ENCODE results near the gene LCE1B. TPM values are rescaled to one million over a fixed set of nuclear protein-coding genes. Genes with fewer than 3 reads are reported as not detected.

LCE1B gene
- total RNA-seq, 1 experiment from 2014 or later, result not detected

DNA sequence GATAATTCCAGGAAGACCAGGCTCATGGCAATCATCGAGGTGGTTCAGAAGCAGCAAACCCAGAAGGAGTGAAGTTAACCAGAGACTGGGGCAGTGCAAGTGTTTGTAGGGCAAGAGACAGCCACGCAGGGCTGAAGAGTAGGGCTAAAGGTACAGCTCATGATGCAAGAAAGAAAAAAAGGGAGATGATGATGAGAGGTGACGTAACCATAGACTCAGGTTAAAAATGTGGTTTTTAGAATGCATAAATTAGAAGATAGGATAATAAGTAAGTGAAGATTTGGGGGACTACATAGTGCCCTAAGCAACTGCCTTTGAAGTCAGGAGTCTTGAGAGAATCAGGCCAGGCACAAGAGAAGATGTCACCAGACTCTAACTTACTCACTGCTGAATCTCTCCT lies 48.4 kb downstream of the LCE1B start:
- DNase-seq (ENCODE audit: low read depth), result no peak

DNA sequence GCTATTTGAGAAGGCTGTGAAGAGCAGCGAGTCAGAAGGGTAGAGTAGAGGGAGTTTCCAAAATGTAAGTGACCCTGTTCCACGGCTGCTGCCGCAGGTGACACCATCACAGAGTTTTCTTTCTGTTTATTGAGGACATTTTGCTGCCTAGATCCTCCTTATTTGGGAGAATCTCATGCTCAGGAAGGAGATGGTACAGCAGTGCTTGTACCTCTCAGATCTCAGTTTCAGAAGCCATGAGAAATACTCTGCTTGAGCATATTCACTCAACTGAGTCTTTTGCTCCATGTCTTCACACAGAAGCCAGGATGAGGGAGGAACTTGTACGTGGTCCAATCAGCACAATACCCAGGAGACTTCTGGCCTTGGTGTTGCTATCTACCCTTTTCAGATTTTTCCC lies 49.6 kb downstream of the LCE1B start:
- no peak for DNase-seq (ENCODE audit: low read depth)

Other genes with a start within 250 kb of the LCE1B start
- gene LCE3E, start 245.2 kb upstream of the LCE1B start, total RNA-seq (2014; rRNA removed; shearing (Covaris generic)), result not detected in 2 replicates
- gene LCE3D, start 231.5 kb upstream of the LCE1B start, total RNA-seq (2014; rRNA removed; shearing (Covaris generic)), result not detected in 2 replicates
- not detected in 2 replicates for gene LCE3C, start 211.7 kb upstream of the LCE1B start, total RNA-seq (2014; rRNA removed; shearing (Covaris generic))
- not detected in 2 replicates for gene LCE3B, start 198.2 kb upstream of the LCE1B start, total RNA-seq (2014; rRNA removed; shearing (Covaris generic))
- gene LCE3A, start 188.9 kb upstream of the LCE1B start, total RNA-seq (2014; rRNA removed; shearing (Covaris generic)), result not detected in 2 replicates
- not detected in 2 replicates for gene LCE2D, start 148.6 kb upstream of the LCE1B start, total RNA-seq (2014; rRNA removed; shearing (Covaris generic))
- gene LCE2C, start 136.7 kb upstream of the LCE1B start, total RNA-seq (2014; rRNA removed; shearing (Covaris generic)), result not detected in 2 replicates
- not detected in 2 replicates for gene LCE2B, start 125.8 kb upstream of the LCE1B start, total RNA-seq (2014; rRNA removed; shearing (Covaris generic))
- not detected in 2 replicates for gene LCE2A, start 113.6 kb upstream of the LCE1B start, total RNA-seq (2014; rRNA removed; shearing (Covaris generic))
- gene LCE4A, start 103.8 kb upstream of the LCE1B start, total RNA-seq (2014; rRNA removed; shearing (Covaris generic)), result not detected in 2 replicates
- gene KPRP, start 53.9 kb upstream of the LCE1B start, total RNA-seq (2014; rRNA removed; shearing (Covaris generic)), result not detected in 2 replicates
- not detected in 2 replicates for gene LCE1F, start 36.8 kb upstream of the LCE1B start, total RNA-seq (2014; rRNA removed; shearing (Covaris generic))
- not detected in 2 replicates for gene LCE1E, start 25.7 kb upstream of the LCE1B start, total RNA-seq (2014; rRNA removed; shearing (Covaris generic))
- not detected in 2 replicates for gene LCE1D, start 15.2 kb upstream of the LCE1B start, total RNA-seq (2014; rRNA removed; shearing (Covaris generic))
- gene LCE1C, start 5.3 kb upstream of the LCE1B start, total RNA-seq (2014; rRNA removed; shearing (Covaris generic)), result not detected in 2 replicates
- gene LCE1A, start 15.5 kb downstream of the LCE1B start, total RNA-seq (2014; rRNA removed; shearing (Covaris generic)), result not detected in 2 replicates
- gene LCE6A, start 30.9 kb downstream of the LCE1B start, total RNA-seq (2014; rRNA removed; shearing (Covaris generic)), result not detected in 2 replicates
- gene LCE7A, start 48.0 kb downstream of the LCE1B start, total RNA-seq (2014; rRNA removed; shearing (Covaris generic)), result not detected in 2 replicates
- gene SMCP, start 66.4 kb downstream of the LCE1B start, total RNA-seq (2014; rRNA removed; shearing (Covaris generic)), result not detected in 2 replicates
- 0.06 TPM in 1 of 2 replicates, not detected in the other for gene IVL, start 96.6 kb downstream of the LCE1B start, total RNA-seq (2014; rRNA removed; shearing (Covaris generic))
- gene SPRR5, start 135.2 kb downstream of the LCE1B start, total RNA-seq (2014; rRNA removed; shearing (Covaris generic)), result not detected in 2 replicates
- gene SPRR4, start 158.7 kb downstream of the LCE1B start, total RNA-seq (2014; rRNA removed; shearing (Covaris generic)), result not detected in 2 replicates
- gene SPRR1A, start 172.1 kb downstream of the LCE1B start, total RNA-seq (2014; rRNA removed; shearing (Covaris generic)), result not detected in 2 replicates
- gene SPRR3, start 189.8 kb downstream of the LCE1B start, total RNA-seq (2014; rRNA removed; shearing (Covaris generic)), result not detected in 2 replicates
- gene SPRR1B, start 219.2 kb downstream of the LCE1B start, total RNA-seq (2014; rRNA removed; shearing (Covaris generic)), result not detected in 2 replicates
- not detected in 2 replicates for gene SPRR2D, start 229.1 kb downstream of the LCE1B start, total RNA-seq (2014; rRNA removed; shearing (Covaris generic))
- not detected in 2 replicates for gene SPRR2A, start 245.5 kb downstream of the LCE1B start, total RNA-seq (2014; rRNA removed; shearing (Covaris generic))